ENCODE measurements around the gene KLF12. TPM values are rescaled to one million over a fixed set of nuclear protein-coding genes. Genes with fewer than 3 reads are reported as not detected.

Gene KLF12
- total RNA-seq (ENCODE audit: unreplicated experiment) = 26.9 TPM
- long read RNA-seq, partial matches to known transcripts = 1 of 3 reads
- long read RNA-seq, other reads (novel, unspliced or antisense) = 2 of 3 reads

GRCh38 chr13:74134221-74134776 is at the start of gene KLF12:
Gene KLF12 (minus strand): TSS chr13:74134404.
- peaks cover 23% of the 10 kb centered on the region for H3K4me1 Mint-ChIP-seq (ENCODE audit: unreplicated experiment)
- peak; percentile 81 for DNase-seq (ENCODE audit: low spot score)
- H3K9me3 Mint-ChIP-seq (ENCODE audit: unreplicated experiment) = no peaks in the 10 kb centered on the region
- H3K4me3 Mint-ChIP-seq (ENCODE audit: unreplicated experiment) = peak within 1 kb of the TSS; percentile 100
- H3K27ac Mint-ChIP-seq (ENCODE audit: unreplicated experiment) = peak within 1 kb of the TSS; percentile 83
- TF ChIP-seq CTCF (IDR thresholded peaks at IDR 0.05; ENCODE audit: unreplicated experiment) = no peak
- H3K36me3 Mint-ChIP-seq (ENCODE audit: low read depth, unreplicated experiment) = peaks cover 6% of the 10 kb centered on the region
- H3K27me3 Mint-ChIP-seq (ENCODE audit: unreplicated experiment) = peaks cover 10% of the 10 kb centered on the region

DNA sequence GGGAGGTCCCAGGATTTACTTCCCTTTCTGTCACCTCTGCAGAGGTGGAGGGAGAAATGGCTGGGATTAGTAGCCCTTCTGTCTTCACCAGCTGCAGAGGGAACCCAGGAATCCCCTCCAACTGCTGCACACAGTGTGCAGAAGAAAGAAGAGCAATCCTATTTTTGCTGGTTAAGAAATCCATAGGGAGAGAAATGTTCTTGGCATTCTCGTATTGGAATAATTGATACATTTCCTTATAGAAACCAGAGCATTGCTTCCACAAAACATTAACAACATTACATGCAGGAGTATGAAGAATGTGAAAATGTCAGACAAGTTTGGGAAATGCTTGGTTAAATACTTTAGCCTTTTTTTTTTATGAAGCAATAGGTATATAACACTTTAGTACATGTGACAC is 48.3 kb upstream of the KLF12 start:
- Mint-ChIP-seq H3K4me3 (ENCODE audit: unreplicated experiment) (no peak overlapping the region), H3K36me3 (ENCODE audit: low read depth, unreplicated experiment) (no peaks in the 10 kb centered on the region), H3K4me1 (ENCODE audit: unreplicated experiment) (no peaks in the 10 kb centered on the region), H3K9me3 (ENCODE audit: unreplicated experiment) (no peaks in the 10 kb centered on the region), H3K27ac (ENCODE audit: unreplicated experiment) (no peak overlapping the region), H3K27me3 (ENCODE audit: unreplicated experiment) (no peaks in the 10 kb centered on the region)
- TF ChIP-seq CTCF (IDR thresholded peaks at IDR 0.05; ENCODE audit: unreplicated experiment) = no peak
- no peak for DNase-seq (ENCODE audit: low spot score)

- H3K27ac Mint-ChIP-seq (ENCODE audit: unreplicated experiment) = no peak overlapping the region
- H3K27me3 Mint-ChIP-seq (ENCODE audit: unreplicated experiment) = no peaks in the 10 kb centered on the region
- TF ChIP-seq CTCF (IDR thresholded peaks at IDR 0.05; ENCODE audit: unreplicated experiment) = no peak
- H3K4me1 Mint-ChIP-seq (ENCODE audit: unreplicated experiment) = no peaks in the 10 kb centered on the region
- H3K36me3 Mint-ChIP-seq (ENCODE audit: low read depth, unreplicated experiment) = no peaks in the 10 kb centered on the region
- H3K4me3 Mint-ChIP-seq (ENCODE audit: unreplicated experiment) = no peak overlapping the region
- DNase-seq (ENCODE audit: low spot score) = no peak
- H3K9me3 Mint-ChIP-seq (ENCODE audit: unreplicated experiment) = no peaks in the 10 kb centered on the region
Measured at GRCh38 chr13:74174810-74175209, 40.6 kb upstream of the KLF12 start.

DNA sequence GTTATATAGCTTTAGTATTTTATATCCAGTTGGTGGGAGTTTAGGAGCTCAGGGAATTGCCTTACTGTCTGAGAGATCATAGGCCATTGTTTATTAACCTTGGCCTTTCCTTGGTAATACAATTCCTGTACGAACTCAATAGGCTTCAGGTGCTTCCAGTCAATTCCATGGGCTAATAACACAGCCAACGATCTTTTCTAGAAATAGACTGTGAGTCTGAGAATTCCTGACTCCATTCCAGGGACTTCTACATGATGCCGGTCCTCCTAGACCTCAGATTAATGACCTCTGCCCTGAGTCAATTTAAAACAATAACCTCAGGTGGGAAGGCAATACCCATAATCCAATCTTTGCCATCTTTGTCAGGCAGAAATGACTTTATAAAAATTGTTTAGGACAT is 39.6 kb upstream of the KLF12 start:
- H3K4me3 Mint-ChIP-seq (ENCODE audit: unreplicated experiment) = no peak overlapping the region

More for the DNA sequence above, 39.6 kb upstream of the KLF12 start:
- TF ChIP-seq CTCF (IDR thresholded peaks at IDR 0.05; ENCODE audit: unreplicated experiment) = no peak
- H3K27ac Mint-ChIP-seq (ENCODE audit: unreplicated experiment) = no peak overlapping the region
- no peaks in the 10 kb centered on the region for H3K9me3 Mint-ChIP-seq (ENCODE audit: unreplicated experiment)
- DNase-seq (ENCODE audit: low spot score) = no peak
- no peaks in the 10 kb centered on the region for H3K36me3 Mint-ChIP-seq (ENCODE audit: low read depth, unreplicated experiment)
- H3K4me1 Mint-ChIP-seq (ENCODE audit: unreplicated experiment) = no peaks in the 10 kb centered on the region
- no peaks in the 10 kb centered on the region for H3K27me3 Mint-ChIP-seq (ENCODE audit: unreplicated experiment)

Data from endothelial cell (in vitro differentiated cells).